ENCODE measurements around the gene OR56B1. TPM values are rescaled to one million over a fixed set of nuclear protein-coding genes. Genes with fewer than 3 reads are reported as not detected.

OR56B1 gene
- total RNA-seq, 1 donor from 2014 or later = not detected

DNA sequence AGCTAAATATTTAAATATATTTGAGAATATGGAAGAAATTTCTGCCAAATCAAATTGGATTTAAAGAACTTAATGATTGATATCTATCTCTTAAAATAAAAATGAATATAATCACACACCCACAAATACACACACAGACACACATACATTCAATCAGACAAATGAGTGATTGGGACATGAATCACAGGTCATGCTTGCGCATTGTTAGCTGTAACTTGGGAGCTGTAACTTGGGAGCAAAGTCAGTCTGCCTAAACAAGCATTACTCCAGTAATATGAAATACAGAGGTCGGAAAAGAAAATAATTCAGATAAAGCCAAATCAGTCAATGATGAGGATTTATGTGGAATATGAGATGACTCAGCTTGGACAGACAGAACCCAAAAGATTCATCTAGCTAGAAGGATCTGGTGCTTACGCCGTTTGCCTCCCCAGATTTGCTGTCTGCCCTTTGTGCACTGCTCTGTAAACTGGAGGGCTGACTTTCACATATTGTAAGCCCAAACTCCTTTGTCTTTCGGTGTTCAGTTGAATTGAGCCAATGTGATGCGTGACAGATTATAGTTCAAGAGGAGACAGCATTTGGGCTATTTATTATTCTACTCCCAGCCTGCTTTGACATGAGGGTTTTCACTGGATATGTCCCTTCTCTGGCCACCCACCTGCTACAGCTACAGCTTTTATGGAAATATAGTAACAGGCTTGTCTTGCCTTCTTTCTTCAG, 1.6 kb downstream of the OR56B1 start:
- Histone ChIP-seq H3K4me3 (ENCODE audit: low read depth, low read length) (no peak overlapping the region), H3K36me3 (ENCODE audit: control insufficient read depth, insufficient read depth, low read length) (no peaks in the 10 kb centered on the region), H3K27me3 (ENCODE audit: control insufficient read depth, insufficient read depth, low read length) (no peaks in the 10 kb centered on the region)
- TF ChIP-seq CTCF (IDR thresholded peaks at IDR 0.05; ENCODE audit: insufficient read depth, low read length, severe bottlenecking) = no peak
- FAIRE-seq = no peak
- peak; percentile 52 for DNase-seq (ENCODE audit: low read depth)

- DNase-seq (ENCODE audit: low read depth) = no peak
- no peak for FAIRE-seq
- TF ChIP-seq CTCF (IDR thresholded peaks at IDR 0.05; ENCODE audit: insufficient read depth, low read length, severe bottlenecking) = no peak
- H3K27me3 ChIP-seq (ENCODE audit: control insufficient read depth, insufficient read depth, low read length) = no peaks in the 10 kb centered on the region
- H3K36me3 ChIP-seq (ENCODE audit: control insufficient read depth, insufficient read depth, low read length) = no peaks in the 10 kb centered on the region
- no peak overlapping the region for H3K4me3 ChIP-seq (ENCODE audit: low read depth, low read length)
Observed at GRCh38 chr11:5738431-5738830, 2.2 kb downstream of the OR56B1 start.

DNA sequence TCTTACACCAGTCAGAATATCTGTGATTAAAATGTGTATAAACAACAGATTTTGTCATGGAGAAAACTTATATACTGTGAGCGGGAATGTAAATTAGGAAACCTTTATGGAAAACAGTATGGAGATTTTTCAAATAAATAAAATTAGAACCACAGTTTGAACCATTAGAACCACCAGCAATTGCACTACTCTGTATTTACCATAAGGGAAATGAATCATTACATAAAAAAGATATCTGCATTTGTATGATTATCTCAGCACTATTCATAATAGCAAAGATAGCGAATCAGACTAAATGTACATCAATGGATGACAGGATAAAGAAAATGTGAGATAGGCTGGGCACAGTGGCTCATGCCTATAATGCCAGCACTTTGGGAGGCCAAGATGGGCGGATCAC, 10.4 kb downstream of the OR56B1 start:
- DNase-seq (ENCODE audit: low read depth) (no peak), FAIRE-seq (no peak)
- no peak overlapping the region for H3K4me3 ChIP-seq (ENCODE audit: low read depth, low read length)
- H3K36me3 ChIP-seq (ENCODE audit: control insufficient read depth, insufficient read depth, low read length) = no peaks in the 10 kb centered on the region
- H3K27me3 ChIP-seq (ENCODE audit: control insufficient read depth, insufficient read depth, low read length) = no peaks in the 10 kb centered on the region
- TF ChIP-seq CTCF (IDR thresholded peaks at IDR 0.05; ENCODE audit: insufficient read depth, low read length, severe bottlenecking) = no peak

DNA sequence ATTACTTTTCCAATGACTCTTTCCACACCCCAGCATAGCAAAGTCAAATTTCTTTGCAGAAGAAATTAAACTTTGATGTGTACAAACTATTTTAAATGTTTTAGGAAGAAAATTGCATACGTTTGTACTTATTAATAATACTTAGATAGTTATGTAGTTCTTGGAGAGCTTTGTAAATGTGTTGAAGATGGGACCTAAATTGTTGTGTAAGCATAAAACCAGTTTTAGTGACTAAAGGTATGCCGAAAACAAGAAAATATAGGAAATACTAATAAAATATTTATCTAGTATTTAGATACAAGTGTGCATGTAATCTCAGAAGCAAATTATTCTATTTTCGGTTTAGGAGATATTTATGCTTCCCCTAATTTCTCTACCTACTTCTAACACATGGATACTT, 13.6 kb downstream of the OR56B1 start:
- DNase-seq (ENCODE audit: low read depth) (no peak), FAIRE-seq (no peak)
- no peaks in the 10 kb centered on the region for H3K36me3 ChIP-seq (ENCODE audit: control insufficient read depth, insufficient read depth, low read length)
- no peak overlapping the region for H3K4me3 ChIP-seq (ENCODE audit: low read depth, low read length)
- no peak for TF ChIP-seq CTCF (IDR thresholded peaks at IDR 0.05; ENCODE audit: insufficient read depth, low read length, severe bottlenecking)
- no peaks in the 10 kb centered on the region for H3K27me3 ChIP-seq (ENCODE audit: control insufficient read depth, insufficient read depth, low read length)

DNA sequence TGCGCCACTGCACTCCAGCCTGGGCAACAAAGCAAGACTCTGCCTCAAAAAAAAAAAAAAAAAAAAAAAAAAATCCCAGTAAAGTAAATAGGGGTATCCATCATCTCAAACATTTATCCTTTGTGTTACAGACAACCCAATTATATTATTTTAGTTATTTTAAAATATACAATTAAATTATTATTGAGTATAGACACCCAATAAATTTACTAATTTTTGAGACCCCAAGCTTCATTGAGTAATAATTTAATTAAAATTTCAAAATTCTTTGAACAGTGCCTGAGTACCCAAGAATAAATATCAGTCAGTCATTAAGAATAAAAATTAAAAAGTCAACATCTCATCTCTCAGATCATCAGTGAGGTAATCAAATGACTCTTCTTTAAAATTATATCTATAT, 17.7 kb downstream of the OR56B1 start, which contains the start of gene OR52N4:
OR52N4 (plus strand) TSS at position 301 of the 400 bp plus-strand sequence. CDS start 498 bp downstream, outside the sequence.
- H3K4me3 ChIP-seq (ENCODE audit: low read depth, low read length) = no peak within 1 kb of the TSS
- FAIRE-seq = no peak
- no peak for DNase-seq (ENCODE audit: low read depth)
- H3K36me3 ChIP-seq (ENCODE audit: control insufficient read depth, insufficient read depth, low read length) = no peaks in the 10 kb centered on the region
- H3K27me3 ChIP-seq (ENCODE audit: control insufficient read depth, insufficient read depth, low read length) = no peaks in the 10 kb centered on the region
- TF ChIP-seq CTCF (IDR thresholded peaks at IDR 0.05; ENCODE audit: insufficient read depth, low read length, severe bottlenecking) = no peak

GRCh38 chr11:5767056-5767455, 30.8 kb downstream of the OR56B1 start:
- FAIRE-seq (no peak), DNase-seq (ENCODE audit: low read depth) (no peak)
- no peaks in the 10 kb centered on the region for H3K36me3 ChIP-seq (ENCODE audit: control insufficient read depth, insufficient read depth, low read length)
- H3K4me3 ChIP-seq (ENCODE audit: low read depth, low read length) = no peak overlapping the region
- H3K27me3 ChIP-seq (ENCODE audit: control insufficient read depth, insufficient read depth, low read length) = no peaks in the 10 kb centered on the region
- TF ChIP-seq CTCF (IDR thresholded peaks at IDR 0.05; ENCODE audit: insufficient read depth, low read length, severe bottlenecking) = no peak

All from bronchial epithelial cell (primary cell).